GM21423 (cell line): ENCODE results near the gene EI24.

ENCODE experiments used
- ATAC-seq: cut with Tn5 transposase; IDR thresholded peaks from one replicate; pipeline ENCODE4 v1.9.1; 2021; ENCODE audit warnings: mild to moderate bottlenecking, moderate library complexity; ENCODE audit not compliant: unreplicated experiment

Gene EI24

DNA sequence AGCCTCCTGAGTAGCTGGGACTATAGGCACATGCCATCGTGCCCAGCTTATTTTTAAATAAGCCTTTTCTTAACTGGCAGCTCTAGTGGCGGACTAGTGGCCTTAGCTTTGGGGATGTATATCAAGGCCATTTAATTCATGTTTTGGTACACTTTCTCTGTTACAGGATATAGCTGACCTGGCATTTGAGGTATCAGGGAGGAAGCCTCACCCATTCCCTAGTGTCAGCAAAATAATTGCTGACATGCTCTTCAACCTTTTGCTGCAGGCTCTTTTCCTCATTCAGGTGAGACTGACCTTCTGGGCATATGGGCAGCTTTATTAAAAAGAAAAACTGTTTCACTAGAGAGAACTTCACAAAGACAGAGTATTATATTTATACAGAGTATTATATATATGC lies 9.5 kb downstream of the EI24 start:
- ATAC-seq, result no peak

GRCh38 chr11:125579811-125580210 lies 10.5 kb downstream of the EI24 start:
- ATAC-seq, result no peak

DNA sequence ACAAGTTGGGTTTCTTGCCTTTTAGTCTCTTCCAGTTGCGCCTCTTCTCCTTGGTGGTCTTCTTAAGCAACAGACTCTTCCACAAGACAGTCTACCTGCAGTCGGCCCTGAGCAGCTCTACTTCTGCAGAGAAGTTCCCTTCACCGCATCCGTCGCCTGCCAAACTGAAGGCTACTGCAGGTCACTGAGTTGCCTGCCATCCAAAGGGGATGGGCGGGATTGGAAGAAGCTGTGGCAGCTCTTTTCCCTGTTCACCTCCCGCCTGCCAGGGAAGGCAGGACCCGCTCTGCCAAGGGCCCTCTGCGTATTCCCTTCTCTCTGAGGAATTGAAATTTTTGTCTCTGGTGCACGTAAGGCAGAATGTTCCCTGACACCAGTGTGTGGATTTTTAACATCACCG lies 14.2 kb downstream of the EI24 start:
- no peak for ATAC-seq

DNA sequence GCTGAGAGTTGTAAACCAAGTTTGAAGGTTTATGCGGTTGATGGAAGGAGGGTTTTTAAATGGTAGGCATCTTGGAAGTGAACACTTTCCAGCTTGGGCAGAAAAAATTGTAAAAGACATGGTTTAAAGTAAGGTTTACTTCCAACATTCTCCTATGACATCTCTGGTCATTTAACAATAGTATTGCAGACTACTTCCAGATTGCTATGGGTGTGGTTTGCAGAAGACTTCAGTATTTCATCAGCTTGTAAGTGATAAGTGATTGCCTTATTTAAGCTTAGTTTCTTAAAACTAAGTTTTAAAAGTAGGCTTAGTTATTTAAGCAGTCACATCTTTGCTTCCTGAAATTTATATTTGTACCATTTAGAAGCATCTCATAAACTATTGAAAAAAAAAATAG lies 16.2 kb downstream of the EI24 start:
- no peak for ATAC-seq

DNA sequence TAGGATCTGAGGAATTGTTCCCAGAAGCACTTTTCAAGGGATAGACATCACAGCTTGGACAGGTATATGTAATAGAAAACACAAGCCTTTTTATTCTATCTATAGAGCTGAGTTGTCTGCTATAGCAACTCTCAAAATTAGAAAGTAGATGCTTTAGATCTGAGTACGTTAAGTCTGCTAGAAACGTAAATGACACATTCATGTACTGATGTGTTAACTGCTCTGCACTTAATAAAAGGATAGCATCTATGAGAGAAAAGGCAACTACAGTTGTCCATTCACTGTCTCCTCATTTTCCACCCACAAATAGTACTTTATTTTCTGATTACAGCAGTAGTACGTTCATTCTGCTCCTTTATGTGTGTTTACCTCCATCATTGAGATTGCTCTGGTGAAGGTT lies 17.3 kb downstream of the EI24 start:
- no peak for ATAC-seq

DNA sequence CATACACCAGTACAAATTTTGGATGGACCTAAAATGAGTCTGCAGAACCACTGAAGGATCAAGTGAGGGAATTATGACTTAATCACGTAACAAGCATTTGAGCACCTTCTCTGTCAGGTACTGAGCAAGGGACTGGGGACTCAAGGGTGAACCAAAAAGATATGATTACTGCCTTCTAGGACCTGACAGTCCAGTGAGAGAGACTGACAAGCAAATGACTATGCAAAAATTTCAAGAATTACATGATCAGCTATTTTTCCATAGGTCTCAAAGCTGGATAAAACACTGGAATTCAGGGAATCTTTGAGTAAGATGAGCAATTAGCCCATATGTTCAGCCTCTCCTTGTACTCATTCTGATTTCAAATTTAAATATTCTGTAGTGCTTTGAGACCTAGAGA lies 18.2 kb downstream of the EI24 start:
- ATAC-seq, result no peak

DNA sequence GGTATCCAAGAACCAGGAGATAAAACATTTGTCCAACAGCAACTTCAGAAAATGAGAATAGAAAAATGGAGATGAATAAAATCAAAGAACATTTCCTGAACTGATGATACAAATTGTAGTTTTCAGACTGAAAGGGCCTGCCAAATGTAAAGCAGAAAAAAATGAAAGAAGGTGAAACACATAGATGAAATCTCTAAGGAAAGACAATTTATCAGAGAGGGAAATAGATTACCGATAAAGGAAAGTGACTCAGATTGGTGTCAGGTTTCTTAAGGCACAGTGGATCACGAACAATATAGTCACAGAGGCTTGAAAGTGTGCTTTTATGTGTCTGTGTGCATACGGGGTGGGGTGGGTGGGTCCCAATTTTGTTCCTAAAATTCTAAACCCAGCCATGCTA lies 19.2 kb downstream of the EI24 start:
- ATAC-seq, result no peak

DNA sequence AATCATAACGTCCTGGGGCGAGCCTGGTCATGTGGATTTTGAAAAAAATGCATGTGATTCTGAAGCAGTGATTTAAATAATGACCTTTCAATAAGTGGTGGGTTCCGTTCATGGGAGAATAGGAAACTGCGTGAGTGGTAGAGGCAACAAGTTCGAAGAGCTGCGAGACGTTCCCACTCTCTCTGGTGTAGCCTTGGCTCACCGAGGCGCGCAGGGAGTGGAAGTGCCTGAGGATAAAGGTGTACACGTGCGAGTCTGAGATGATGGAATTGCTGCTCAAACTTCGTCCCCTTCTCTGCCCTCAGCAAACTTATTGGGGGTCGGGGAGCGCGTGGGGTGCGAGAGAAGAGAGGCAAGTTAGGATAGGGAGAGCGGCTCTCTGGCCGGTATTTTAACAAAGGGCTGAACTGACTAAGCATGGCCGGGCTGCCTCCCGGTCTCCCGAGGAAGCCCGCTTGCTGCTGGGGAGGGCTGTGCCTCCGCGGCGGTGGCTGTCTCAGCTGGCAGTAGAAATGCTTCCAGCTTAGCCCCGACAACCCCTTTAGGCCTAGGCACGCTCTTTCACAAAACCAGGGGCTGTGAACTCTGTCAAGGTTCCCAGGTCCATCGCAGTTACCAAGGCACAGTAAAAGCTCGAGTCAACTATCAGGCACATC lies 22.5 kb downstream of the EI24 start:
- peak; percentile 14 for ATAC-seq

DNA sequence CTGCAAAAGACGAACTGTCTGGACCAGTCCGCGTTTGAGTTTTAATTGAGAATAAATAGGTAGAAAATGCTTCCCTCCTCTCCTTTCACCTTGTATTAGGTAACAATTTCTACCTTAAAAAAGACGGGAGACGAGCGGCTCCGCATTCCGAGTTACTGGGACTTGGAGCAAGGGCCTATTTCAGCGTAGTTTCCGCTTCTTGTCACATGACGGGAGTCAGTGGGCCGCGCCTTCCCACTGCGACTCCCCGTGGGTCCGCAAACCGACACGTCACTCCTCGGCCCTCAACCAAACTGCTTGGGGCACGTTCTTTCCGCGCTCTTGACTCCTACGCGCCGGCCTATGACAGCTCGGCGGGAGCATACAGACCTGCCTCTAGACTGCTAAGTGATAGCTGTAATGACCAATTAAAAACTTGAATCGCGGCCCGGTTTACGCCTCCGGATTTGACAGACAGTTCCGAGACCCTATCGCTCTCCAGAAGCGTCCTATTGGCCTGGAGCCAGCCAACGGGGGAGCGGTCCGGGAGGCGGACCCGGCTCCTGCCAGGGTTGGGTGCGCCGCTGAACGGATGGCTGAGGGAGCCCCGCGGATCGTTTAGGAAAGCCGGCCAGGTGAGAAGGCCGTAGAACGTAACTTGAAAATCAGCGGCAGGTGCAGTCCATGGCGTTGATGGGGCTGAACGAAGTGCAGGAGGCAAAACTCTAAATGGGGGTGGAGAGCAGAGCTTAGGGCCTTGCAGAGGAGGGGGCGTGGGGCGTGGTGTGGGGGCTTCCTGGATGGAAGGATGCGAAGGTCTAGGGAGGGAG lies 23.2 kb downstream of the EI24 start, which contains the start of gene STT3A:
Gene STT3A (plus strand): TSS at position 548 of the 809 bp plus-strand sequence. CDS start 3,064 bp downstream, outside the sequence.
- peak; percentile 98 for ATAC-seq

- ATAC-seq, result no peak
Measured at GRCh38 chr11:125593114-125593820, 24.0 kb downstream of the EI24 start.

GRCh38 chr11:125594958-125595357 lies 25.7 kb downstream of the EI24 start:
- ATAC-seq, result no peak

GRCh38 chr11:125600663-125601062 lies 31.4 kb downstream of the EI24 start:
- no peak for ATAC-seq

DNA sequence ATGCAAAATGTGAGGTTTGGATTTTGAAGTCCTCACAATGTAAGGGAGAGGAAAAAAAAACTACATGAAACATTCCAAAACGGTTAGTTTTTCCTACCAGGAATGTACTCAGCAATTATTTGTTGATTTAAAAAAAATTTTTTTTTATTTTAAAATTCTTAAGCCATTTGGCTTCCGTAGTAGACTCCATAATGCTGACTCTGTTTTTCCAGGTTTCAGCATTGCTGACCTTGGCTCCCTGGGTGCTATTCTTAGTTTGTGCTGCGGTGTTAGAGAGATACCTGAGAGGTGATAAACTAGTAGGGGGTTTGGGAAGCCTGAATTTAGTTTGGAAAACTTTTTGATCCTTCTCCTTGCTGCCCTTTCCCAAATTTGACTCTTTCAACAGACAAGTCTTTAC lies 33.9 kb downstream of the EI24 start:
- no peak for ATAC-seq

DNA sequence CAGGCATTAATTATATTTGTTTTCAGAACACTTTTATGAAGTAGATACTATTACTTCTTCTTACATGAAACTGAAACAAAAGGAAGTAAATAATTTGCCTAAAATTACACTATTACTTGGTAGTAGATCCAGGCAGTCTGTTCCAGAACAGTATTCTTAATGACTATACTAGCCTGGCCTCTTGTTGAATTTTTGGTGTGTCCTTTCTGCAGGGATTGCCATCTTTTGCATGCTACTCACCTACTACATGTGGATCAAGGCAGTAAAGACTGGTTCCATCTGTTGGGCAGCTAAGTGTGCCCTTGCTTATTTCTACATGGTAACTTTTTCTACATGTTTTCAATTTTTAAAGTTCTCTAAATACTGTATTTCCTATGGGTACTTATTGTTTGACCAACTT lies 36.1 kb downstream of the EI24 start:
- no peak for ATAC-seq

GRCh38 chr11:125609545-125609944 lies 40.3 kb downstream of the EI24 start:
- no peak for ATAC-seq

DNA sequence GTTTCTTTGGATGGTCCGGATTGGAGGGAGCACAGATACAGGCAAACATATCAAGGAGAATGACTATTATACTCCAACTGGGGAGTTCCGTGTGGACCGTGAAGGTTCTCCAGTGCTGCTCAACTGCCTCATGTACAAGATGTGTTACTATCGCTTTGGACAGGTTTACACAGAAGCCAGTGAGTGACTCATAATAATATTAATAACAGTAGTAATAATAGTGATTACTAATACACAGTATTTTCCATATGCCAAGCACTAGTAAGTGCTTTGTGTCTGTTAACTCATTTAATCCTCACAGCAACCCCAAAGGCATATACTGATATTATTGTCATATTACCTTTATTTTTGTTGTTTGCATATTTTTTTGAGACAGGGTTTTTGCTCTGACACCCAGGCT lies 49.1 kb downstream of the EI24 start:
- ATAC-seq, result no peak

GRCh38 chr11:125621995-125622394 lies 52.7 kb downstream of the EI24 start:
- ATAC-seq, result no peak

DNA sequence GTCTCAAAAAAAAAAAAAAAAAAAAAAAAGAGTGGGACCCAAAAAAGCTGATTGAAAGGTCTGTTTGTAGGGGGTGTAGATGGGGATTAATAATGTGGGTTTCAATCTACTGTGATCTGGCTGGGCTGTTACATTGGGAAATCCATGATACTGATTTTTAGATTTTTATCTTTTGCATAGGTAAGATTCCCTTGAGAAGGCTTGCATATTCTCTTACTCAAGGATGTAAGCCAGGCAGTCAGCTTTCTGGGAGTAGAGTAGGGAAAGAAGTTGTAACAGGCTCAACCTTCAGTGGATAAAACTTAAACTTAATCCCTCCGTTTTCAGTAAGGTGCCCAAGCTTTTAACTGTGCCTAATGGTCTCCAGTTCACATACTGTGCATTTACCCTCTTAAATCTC lies 53.8 kb downstream of the EI24 start:
- ATAC-seq, result no peak

GRCh38 chr11:125624756-125625213 lies 55.5 kb downstream of the EI24 start, which contains the start of gene CHEK1:
CHEK1 (plus strand) TSS chr11:125625163; CDS start chr11:125626769, 1,606 bp downstream.
- no peak for ATAC-seq

GRCh38 chr11:125625225-125625629 lies 56.0 kb downstream of the EI24 start:
- ATAC-seq, result no peak

DNA sequence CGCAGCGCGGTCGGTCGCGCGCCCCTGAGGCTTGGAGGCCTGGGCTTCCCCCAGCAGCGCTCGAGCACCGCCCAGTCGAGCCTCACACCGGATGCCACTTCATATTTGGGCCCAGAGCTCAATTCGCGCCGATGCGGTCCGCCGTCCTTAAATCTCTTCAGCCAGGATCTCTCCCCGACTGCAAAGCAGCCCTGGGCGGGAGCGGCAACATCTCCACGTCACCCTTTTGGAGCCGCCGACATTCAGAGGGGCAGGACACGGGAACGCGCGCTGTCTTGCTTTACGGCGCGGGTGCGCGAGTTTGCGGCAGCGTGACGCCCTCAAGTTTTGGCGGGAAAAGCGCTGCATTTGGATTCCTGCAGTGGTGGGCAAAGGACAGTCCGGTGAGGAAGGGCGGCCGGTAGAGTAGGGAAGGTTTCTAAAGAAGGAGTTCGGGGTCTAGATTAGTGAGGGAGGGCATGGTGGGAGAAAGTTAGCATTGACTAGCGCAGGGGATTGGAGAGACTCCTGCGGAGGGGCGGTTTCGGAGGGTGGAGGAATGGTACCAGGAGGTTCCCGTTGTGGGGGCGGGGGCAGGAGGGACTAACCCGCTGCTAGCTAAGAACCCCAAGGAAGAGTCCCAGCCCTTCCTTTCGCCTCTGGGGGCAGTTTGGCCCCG lies 56.5 kb downstream of the EI24 start:
- peak; percentile 87 for ATAC-seq
